HG03460 (cell line): ENCODE results near the gene WDR64.

ENCODE experiments used
- ATAC-seq: cut with Tn5 transposase; IDR thresholded peaks from one replicate; pipeline ENCODE4 v1.9.1; 2021; ENCODE audit not compliant: unreplicated experiment

The WDR64 gene

DNA sequence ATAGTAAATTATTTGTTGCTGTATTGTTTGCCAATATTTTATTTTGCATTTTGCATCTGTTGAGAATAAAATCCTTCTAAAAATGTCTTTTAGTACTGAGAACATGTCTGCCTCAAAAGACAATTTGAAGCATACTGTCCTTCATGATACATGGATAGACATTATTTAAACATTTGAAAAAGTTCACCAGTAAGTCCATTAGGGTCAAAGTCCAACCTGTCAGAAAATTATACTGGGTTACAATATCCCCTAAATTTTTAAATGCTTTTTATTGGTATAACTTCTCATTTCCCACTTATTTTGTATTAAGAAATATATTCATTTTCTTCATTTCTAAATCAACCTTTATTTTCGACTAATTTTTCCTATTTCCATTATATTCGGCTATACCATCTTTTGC, 21.2 kb upstream of the WDR64 start:
- no peak for ATAC-seq

DNA sequence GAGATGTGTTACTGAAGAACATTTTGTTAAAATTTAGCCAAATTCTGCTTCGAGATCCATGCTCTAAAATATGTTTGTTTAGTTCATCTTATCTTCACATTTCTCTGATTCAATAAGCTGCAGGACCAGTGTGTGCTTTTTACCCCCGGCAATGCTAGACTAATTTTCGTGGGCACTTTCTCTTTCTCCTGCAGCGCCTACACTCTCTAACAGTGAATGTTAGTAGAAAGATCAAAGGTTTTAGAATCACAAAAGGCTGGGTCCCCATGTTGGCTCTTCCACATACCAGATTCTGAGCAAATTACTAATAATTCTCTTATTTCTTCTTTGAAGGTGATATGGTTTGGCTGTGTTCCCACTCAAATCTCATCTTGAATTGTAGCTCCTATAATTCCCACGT, 20.4 kb upstream of the WDR64 start:
- no peak for ATAC-seq

DNA sequence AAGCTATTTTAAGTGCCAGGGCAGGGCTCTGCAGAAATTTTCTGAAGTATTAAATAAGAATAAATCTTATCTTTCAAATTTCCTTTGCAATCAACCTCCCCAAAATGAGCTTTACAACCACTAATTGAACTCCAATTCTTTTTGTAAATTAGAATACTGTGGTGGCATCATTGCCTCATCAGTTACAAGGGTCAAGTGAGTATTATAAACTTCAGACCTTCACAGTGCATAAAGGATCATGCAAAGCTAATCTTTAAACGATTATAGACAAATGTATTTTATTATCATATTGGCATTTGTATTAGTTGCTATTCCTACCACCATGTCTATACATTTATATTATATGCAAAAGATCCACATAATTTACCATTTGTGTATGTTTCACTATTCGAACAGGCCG, 19.1 kb upstream of the WDR64 start:
- ATAC-seq: no peak

DNA sequence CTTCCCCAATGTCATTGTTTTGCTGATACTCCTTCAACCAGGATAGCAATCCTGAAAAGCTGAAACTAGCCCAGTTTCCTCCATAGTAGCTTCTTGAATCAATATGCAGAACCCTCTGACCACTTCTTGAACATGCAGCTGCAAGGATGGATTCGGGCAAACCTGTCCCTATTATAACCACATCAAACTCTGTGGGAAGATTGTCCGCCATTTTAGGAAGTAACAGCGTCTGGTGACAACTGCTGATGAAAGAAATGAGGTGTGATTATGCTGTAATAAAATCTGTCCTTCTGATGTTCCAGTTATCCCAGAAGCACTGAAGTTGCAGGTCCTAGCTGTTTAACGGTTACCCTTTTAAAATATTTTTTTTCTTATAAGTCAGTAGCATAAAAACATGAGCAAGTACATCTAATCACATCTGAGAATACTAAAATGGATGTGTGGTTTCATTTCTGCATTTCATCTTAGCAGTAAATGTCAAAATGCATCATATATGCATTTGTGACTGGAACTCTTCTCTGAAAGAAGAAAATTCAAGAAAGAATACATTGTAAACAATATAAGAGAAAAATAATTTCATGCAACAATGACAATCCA, 16.4 kb upstream of the WDR64 start:
- no peak for ATAC-seq

DNA sequence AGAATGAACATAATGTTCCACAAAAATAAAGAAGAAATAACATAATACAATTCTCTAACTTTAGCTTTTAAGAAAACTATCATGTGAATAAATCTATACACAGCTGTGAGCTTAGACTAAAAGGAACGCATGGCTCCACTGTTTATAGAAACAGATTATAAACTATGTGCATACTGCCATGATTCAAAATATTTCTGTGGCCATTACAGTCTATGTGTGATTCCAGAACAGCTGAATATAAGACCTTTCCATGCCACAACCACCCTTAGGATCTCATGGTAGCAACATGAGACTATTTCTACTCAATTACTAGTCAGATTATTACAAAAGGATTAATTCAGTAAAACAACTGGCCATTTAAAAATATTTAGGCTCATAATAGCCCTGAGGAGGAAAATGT, 15.8 kb upstream of the WDR64 start:
- no peak for ATAC-seq

DNA sequence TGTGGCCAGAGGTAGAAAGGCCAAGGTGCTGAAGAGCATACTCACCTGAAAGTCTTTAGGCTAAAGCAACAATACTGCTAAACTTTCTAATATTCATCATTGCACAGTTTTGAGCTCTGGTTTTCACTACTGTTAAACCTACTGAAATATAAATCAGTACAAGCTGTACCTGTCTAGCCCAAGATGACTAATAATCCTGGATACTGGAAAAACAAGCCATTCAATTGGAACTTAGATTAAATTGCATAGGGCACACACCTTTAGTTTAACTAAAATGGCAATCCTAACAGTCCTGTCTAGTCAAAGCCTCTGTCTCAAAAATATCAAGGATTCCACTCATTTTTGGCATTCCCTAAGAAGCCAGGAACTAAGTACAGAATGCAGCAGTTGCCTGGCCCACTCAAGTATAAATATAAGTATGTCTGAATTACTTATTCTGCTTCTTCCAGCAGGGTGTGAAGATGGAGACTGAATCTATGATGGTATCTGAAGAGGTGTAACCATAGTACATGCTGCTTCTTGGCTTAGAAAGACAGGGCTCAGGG, 15.0 kb upstream of the WDR64 start:
- no peak for ATAC-seq

DNA sequence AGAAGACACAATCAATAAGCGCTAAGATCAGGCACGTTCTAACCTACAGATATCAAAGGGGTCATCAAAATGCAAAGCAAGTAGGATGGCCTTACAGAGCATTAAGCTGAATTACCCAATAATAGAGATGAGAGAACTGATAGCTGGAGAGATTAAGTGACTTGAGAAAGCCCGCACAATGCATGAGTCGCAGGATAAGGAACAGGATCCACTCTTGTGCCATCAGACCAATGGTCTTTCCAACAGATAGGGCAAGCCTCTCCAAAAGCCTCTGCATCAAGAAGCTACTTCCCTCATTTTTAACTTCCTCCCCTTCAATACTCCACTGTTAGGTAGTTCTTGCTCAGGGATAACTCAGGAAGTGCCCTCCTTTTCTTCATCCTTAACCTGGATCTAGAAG, 14.5 kb upstream of the WDR64 start:
- ATAC-seq: no peak

DNA sequence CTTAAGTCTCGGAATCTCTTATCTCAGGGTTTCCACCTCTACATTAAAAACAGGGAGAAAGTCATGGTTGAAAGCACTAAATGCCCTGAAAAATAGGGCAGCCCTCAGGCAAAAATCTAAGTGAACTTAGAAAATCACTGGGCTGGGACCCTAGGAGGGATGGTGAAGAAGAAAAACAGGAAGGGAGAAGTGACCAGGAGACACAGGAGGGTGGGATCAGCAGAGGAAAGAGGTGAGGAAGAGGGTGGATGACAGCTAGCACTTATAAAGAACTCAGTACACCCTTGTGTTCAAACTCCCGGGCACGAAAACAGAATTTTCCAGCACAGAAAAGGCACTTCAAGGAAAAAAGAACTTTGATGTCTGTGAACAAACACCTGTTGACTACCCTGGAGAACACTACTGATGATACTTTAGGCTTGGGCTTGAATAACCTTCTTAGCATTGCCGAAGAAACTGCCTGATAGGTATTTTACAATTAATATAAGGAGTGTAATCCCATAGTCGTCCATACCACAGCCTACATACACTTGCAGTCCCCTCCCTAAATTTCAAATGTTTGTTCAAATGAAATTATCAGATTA, 13.9 kb upstream of the WDR64 start:
- no peak for ATAC-seq

DNA sequence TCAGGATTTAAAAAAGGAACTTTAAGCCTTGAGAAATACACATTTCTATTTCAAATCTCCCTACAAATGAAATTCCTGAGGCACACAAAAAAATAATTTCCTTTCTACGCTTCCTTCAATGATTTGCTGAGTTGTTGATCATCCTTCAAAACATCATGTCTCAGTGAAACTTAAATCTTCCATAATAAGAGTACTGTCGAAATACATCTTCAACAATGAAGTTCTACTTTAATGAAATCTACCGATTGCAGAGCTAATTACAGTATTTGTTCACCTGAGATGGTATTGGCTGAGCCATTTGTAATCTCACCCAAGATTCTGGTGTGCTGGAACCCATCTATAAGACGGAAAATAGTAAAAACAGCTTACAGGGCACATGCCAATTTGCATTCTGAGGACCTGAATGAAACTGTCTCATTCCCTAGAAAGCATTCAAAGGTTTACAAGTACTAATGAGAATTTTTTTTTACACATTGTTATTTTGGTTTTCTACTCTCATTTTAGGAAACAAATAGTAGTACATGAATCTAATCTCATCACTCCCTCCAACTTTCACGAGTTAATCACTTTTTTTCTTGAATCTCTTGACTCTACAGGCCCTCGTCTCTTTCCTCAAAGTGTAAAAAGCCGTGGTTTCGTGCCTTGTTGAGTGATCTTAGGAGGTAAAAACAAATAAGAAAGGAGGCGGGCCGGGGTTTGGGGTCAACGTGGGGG, 13.0 kb upstream of the WDR64 start:
- ATAC-seq: no peak

DNA sequence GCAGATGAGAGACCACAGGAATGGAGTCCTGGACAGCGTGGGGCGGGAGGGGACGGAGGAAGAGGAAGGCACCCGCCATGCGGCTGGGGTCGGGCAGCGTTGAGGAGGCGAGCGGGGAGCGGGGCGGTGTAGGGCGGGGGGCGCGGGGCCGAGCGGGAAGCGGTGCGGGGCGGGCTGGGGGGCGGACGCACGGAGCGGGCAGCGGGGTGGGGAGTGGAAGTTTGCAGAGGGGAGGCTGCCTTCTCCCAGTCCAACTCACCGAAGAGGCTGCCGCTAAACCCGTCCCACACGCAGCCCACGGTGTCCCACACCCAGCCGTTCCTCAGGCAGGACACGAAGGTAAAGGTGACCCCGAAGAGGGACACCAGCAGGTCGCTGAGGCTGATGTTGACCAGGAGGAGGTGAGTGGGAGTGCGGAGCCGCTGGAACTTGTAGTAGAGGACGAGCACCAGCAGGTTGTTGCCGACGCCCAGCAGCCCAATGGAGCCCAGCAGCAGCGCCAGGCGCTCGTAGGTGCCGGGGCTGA, 12.4 kb upstream of the WDR64 start:
- ATAC-seq: peak; percentile 44

DNA sequence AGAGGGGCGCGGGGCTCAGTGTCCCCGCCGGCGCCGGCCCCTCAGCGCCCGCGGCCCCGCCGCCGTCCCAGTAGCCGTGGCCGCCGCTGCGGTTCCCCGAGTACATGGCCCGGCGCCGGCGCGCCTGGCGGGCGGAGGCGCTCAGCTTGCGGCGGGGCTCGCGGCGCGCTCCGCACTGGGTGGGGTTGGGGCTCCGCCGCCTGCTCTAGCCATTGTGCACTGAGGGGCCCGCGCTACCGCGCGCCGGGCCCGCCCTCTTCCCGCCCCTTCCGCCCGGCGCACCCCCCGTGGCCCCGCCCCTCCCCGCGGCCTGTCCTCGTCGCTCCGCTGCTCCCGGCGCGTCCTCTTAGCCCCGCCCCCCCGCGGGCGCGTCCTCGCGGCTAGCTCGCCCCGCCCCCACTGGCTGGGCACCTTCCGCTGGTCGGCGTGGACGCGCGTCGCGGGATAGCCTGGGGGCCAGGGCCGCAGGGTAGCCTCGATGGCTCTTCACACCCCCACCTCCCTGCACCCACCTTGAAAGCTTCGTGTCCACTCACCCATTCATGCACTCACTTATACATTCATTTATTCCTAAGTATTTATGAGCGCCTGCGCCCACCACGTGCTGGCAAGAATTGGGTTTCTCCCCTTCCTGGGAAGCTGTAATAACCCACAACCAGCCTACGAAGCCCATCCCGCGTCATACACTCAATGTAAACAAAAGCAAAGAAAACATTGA, 11.8 kb upstream of the WDR64 start, which contains the start of the genes CHML and OPN3:
TSS of gene CHML (minus strand) at position 221 of the 718 bp plus-strand sequence. CDS start 4,603 bp downstream, outside the sequence.
TSS of gene OPN3 (minus strand) at position 221 of the 718 bp plus-strand sequence. CDS start at position 106, 115 bp downstream.
- peak; percentile 83 for ATAC-seq

DNA sequence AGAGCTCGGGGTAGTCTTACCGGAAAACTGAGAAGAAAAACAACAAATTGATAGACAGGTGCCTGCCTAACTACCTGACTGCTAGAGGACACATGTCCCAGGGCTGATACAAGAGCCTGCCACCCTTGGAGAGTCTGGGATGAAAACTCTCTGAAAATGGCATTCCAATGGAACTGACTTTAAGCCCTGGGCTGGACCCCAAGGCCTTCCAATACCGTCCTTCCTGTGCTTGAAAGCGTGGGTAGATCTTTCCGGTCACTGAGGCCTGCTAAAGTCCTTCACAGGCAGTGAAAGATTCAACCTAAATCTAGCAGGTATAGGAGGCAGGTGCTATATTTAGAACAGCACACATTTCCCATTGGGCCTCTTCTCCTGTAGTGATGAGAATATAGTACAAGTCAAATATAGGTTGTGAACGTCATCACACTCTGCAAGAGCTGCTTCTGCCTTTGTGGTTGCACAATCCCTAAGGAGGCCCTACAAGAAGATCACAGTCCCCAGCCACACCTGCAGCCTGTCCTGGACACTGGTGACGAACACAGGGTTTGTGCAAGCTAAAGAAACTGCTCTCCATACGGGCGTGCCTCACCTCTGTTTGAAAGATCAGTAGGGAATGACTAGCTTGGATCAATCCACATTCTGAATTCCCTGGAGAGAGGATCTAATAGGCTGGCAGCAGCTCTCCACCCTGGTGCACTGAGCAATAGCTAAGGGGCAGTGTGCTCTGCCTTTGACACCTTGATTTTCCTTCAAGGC, 11.0 kb upstream of the WDR64 start:
- ATAC-seq: no peak

DNA sequence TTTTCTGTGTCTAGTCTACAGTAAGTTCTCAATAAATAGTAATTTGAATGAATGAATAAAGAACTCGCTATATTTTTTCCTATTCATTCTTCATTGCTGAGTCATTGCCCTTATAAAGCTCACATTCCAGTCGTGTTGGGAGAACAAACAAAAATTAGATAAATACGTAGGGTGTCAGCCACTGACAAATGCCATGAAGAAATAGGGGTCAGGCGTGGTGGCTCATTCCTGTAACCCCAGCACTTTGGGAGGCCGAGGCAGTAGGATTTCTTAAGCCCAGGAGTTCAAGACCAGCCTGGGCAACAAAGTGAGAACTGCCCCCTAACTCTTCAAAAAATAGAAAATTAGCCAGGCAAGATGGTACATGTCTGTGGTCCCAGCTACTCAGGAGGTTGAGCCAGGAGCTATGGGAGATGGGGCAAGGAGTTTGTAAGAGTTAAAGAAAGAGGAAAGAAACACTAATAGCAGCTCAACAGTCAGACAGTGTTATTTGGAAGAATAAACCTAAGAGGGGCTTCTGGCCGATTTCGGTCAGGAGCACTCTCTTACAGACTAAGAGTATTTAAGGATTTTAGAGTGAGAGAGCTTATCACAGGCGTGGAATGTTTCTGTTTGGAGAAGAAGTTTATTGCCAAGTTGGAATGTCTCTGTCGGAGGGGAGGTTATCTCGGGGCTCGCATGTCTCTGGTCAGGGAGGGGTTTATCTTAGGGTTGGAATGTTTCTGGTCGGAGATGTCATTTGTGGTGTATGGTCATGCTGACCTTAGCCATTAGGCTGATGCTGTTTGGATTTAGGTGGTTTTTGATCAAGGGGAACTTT, 10.1 kb upstream of the WDR64 start:
- no peak for ATAC-seq

DNA sequence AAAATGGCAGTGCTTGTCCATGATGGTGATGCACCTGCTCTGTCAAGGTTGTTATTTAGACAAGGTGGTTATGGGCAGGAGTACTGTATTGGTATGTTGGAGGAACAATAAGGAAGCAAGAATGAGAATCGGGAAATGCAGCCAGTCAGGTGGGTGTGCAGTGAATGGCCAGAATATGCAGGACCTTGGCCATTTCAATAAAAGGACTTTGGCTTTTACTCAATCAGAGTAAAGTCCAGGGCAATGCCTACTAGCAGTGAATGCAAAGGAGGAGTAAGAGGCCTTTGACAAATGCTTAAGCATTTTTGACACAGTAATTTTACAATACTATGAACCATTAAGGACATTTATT, 9.5 kb upstream of the WDR64 start:
- ATAC-seq: no peak

DNA sequence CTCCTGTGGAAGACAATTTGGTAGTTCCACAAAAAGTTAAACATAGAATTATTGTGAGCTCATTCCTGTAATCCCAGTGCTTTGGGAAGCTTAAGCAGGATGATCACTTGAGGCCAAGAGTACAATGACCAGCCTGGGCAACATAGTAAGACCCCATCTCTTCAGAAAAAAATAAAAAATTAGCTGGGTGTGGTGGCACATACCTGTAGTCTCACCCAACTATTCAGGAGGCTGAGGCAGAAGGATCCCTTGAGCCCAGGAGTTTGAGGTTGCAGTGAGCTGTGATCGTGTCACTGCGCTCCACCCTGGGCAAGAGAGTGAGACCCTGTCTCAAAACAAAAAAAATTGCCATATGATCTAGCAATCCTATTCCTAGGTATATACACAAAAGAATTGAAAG, 7.8 kb upstream of the WDR64 start:
- no peak for ATAC-seq

DNA sequence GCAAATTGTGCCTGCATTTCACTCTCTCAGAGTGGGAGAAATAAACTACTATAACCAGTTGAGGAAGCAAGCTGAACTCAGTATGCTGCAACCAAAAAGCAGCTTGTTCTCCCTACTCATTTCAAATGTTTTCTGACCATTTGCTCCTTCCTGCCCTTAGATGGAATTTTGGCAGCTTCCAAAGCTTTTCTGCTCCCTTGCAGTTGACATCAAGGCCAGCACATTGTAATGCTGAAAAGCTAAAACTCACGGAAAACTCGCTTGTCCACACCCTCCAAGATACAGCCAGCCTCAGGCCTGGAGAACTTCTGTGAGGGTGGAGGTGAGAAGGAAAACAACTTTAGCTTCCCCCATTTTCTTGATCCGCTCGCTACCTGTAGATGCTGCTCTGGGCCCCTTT, 6.9 kb upstream of the WDR64 start:
- no peak for ATAC-seq

DNA sequence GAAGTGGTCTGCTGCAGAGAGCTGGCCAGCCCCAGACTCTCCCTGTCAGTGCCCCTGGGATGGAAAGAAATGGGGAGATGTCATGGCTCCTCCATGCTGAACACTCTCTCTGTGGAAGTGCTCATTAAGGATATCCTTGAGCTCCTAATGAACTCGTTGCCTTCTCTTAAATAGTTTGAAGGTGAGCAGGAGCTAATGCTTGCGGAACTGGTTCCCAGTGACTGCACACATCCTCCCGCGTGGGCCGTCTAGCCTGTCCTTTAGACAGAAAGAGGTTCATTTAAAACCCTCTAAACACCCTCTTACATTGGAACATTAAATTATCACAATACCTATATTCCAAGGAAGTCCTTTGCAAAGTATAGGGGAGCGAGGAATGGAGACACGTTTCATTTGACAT, 5.9 kb upstream of the WDR64 start:
- no peak for ATAC-seq

DNA sequence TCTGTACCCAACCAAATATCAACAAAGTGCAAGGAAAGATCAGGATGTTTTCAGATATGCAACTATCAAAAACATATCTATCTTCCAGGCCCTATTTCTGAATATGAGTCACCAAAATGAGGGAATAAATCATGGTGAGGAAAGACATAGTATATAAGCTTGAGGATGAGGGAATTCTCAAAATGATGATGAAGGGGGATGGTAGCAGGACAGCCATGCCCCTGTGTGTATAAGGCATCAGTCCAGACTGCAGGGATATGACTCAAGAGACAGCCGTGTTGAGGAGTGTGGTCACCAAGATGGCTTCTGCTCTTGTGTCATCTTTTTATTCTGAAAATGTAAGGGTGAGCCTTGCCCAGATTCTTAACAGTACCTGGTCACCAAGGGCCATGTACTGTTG, 4.4 kb upstream of the WDR64 start:
- ATAC-seq: no peak

DNA sequence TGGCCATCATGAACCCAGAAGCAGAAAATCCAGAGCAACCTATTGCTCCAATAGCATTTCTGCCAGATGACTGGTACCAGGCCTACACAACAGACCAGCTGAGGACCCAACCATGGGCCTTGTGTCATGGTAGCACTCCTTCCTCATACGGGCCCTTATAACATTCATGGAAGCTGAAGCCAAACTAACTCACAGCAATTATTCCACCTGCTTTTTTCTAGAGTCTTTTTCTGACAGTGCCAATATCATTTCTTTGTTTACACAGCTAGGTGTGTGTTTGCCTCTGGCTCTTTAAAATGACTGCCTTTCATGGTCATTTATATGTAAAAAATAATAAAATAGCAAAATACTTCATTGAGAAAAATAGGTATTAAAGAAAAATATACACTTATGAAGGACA, 3.9 kb upstream of the WDR64 start:
- no peak for ATAC-seq

DNA sequence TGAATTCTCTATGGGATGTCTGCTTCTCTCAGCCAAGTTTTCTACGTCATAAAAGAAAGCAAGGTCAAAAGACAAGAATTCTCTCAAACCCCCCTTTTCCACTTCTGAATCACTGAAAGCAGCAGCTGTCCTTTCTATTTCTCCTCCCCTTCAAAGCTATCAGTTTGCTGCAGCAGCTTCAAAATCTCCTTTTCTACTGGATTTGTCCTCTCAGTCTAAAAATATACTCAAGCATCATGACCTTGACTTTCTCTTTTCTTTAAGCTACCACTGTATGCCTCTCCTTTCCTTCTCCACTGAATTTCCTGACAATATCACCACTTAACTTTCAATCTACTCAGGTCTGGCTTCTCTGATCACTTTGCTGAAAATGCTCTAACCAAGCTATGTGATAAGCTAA, 1.9 kb downstream of the WDR64 start:
- no peak for ATAC-seq
